ENCODE results near the gene UCK2.

The UCK2 gene

GRCh38 chr1:165834881-165835280 lies 7.5 kb downstream of the UCK2 start:
- no peak overlapping the region for H3K4me3 ChIP-seq (ENCODE audit: low read depth in 1 of 2, low read length in 2 of 2)
- H3K9me3 ChIP-seq (ENCODE audit: control insufficient read depth in 1 of 2, low read length in 2 of 2): no peaks in the 10 kb centered on the region
- H3K27ac ChIP-seq (ENCODE audit: low read length): no peak overlapping the region
- peaks cover 0 to 4% of the 10 kb centered on the region in 2 donors for H3K4me1 ChIP-seq (ENCODE audit: control insufficient read depth in 1 of 2, insufficient read depth in 2 of 2, low read length in 2 of 2)
- no peaks in the 10 kb centered on the region for H3K36me3 ChIP-seq (ENCODE audit: control insufficient read depth in 1 of 2, insufficient read depth in 2 of 2, low read length in 2 of 2)
- H3K27me3 ChIP-seq (ENCODE audit: low read depth, low read length): no peaks in the 10 kb centered on the region

GRCh38 chr1:165836664-165837482 lies 9.5 kb downstream of the UCK2 start:
- H3K9me3 ChIP-seq (ENCODE audit: control insufficient read depth in 1 of 2, low read length in 2 of 2): no peaks in the 10 kb centered on the region
- H3K4me1 ChIP-seq (ENCODE audit: control insufficient read depth in 1 of 2, insufficient read depth in 2 of 2, low read length in 2 of 2): peaks cover 0 to 4% of the 10 kb centered on the region in 2 donors
- no peaks in the 10 kb centered on the region for H3K36me3 ChIP-seq (ENCODE audit: control insufficient read depth in 1 of 2, insufficient read depth in 2 of 2, low read length in 2 of 2)
- H3K27ac ChIP-seq (ENCODE audit: low read length): no peak overlapping the region
- H3K27me3 ChIP-seq (ENCODE audit: low read depth, low read length): no peaks in the 10 kb centered on the region
- H3K4me3 ChIP-seq (ENCODE audit: low read depth in 1 of 2, low read length in 2 of 2): no peak overlapping the region

GRCh38 chr1:165837838-165838364 lies 10.5 kb downstream of the UCK2 start:
- Histone ChIP-seq H3K4me1 (ENCODE audit: control insufficient read depth in 1 of 2, insufficient read depth in 2 of 2, low read length in 2 of 2) (peaks cover 5 to 10% of the 10 kb centered on the region in 2 donors), H3K27me3 (ENCODE audit: low read depth, low read length) (no peaks in the 10 kb centered on the region), H3K4me3 (ENCODE audit: low read depth in 1 of 2, low read length in 2 of 2) (no peak overlapping the region), H3K9me3 (ENCODE audit: control insufficient read depth in 1 of 2, low read length in 2 of 2) (no peaks in the 10 kb centered on the region), H3K27ac (ENCODE audit: low read length) (no peak overlapping the region), H3K36me3 (ENCODE audit: control insufficient read depth in 1 of 2, insufficient read depth in 2 of 2, low read length in 2 of 2) (no peaks in the 10 kb centered on the region)

- H3K4me3 ChIP-seq (ENCODE audit: low read depth in 1 of 2, low read length in 2 of 2): no peak overlapping the region
- H3K27ac ChIP-seq (ENCODE audit: low read length): no peak overlapping the region
- H3K4me1 ChIP-seq (ENCODE audit: control insufficient read depth in 1 of 2, insufficient read depth in 2 of 2, low read length in 2 of 2): peaks cover 10% of the 10 kb centered on the region in 2 donors
- H3K27me3 ChIP-seq (ENCODE audit: low read depth, low read length): no peaks in the 10 kb centered on the region
- H3K9me3 ChIP-seq (ENCODE audit: control insufficient read depth in 1 of 2, low read length in 2 of 2): no peaks in the 10 kb centered on the region
- no peaks in the 10 kb centered on the region for H3K36me3 ChIP-seq (ENCODE audit: control insufficient read depth in 1 of 2, insufficient read depth in 2 of 2, low read length in 2 of 2)
These were observed 13.0 kb downstream of the UCK2 start for GRCh38 chr1:165840423-165840822.

GRCh38 chr1:165841582-165842017 lies 14.2 kb downstream of the UCK2 start:
- Histone ChIP-seq H3K27ac (ENCODE audit: low read length) (no peak overlapping the region), H3K4me3 (ENCODE audit: low read depth in 1 of 2, low read length in 2 of 2) (no peak overlapping the region), H3K9me3 (ENCODE audit: control insufficient read depth in 1 of 2, low read length in 2 of 2) (no peaks in the 10 kb centered on the region), H3K4me1 (ENCODE audit: control insufficient read depth in 1 of 2, insufficient read depth in 2 of 2, low read length in 2 of 2) (peaks cover 10% of the 10 kb centered on the region in 2 donors), H3K27me3 (ENCODE audit: low read depth, low read length) (no peaks in the 10 kb centered on the region), H3K36me3 (ENCODE audit: control insufficient read depth in 1 of 2, insufficient read depth in 2 of 2, low read length in 2 of 2) (no peaks in the 10 kb centered on the region)

- H3K27ac ChIP-seq (ENCODE audit: low read length): no peak overlapping the region
- no peaks in the 10 kb centered on the region for H3K27me3 ChIP-seq (ENCODE audit: low read depth, low read length)
- H3K36me3 ChIP-seq (ENCODE audit: control insufficient read depth in 1 of 2, insufficient read depth in 2 of 2, low read length in 2 of 2): no peaks in the 10 kb centered on the region
- H3K4me1 ChIP-seq (ENCODE audit: control insufficient read depth in 1 of 2, insufficient read depth in 2 of 2, low read length in 2 of 2): peaks cover 10% of the 10 kb centered on the region in 2 donors
- no peaks in the 10 kb centered on the region for H3K9me3 ChIP-seq (ENCODE audit: control insufficient read depth in 1 of 2, low read length in 2 of 2)
- no peak overlapping the region for H3K4me3 ChIP-seq (ENCODE audit: low read depth in 1 of 2, low read length in 2 of 2)
These were observed 14.7 kb downstream of the UCK2 start for GRCh38 chr1:165842023-165842670.

- Histone ChIP-seq H3K27ac (ENCODE audit: low read length) (no peak overlapping the region), H3K4me1 (ENCODE audit: control insufficient read depth in 1 of 2, insufficient read depth in 2 of 2, low read length in 2 of 2) (peaks cover 10% of the 10 kb centered on the region in 2 donors), H3K36me3 (ENCODE audit: control insufficient read depth in 1 of 2, insufficient read depth in 2 of 2, low read length in 2 of 2) (no peaks in the 10 kb centered on the region), H3K4me3 (ENCODE audit: low read depth in 1 of 2, low read length in 2 of 2) (no peak overlapping the region), H3K27me3 (ENCODE audit: low read depth, low read length) (no peaks in the 10 kb centered on the region), H3K9me3 (ENCODE audit: control insufficient read depth in 1 of 2, low read length in 2 of 2) (no peaks in the 10 kb centered on the region)
These were observed 15.3 kb downstream of the UCK2 start for GRCh38 chr1:165842671-165843129.

- H3K9me3 ChIP-seq (ENCODE audit: control insufficient read depth in 1 of 2, low read length in 2 of 2): no peaks in the 10 kb centered on the region
- no peak overlapping the region for H3K4me3 ChIP-seq (ENCODE audit: low read depth in 1 of 2, low read length in 2 of 2)
- no peak overlapping the region for H3K27ac ChIP-seq (ENCODE audit: low read length)
- H3K27me3 ChIP-seq (ENCODE audit: low read depth, low read length): no peaks in the 10 kb centered on the region
- H3K36me3 ChIP-seq (ENCODE audit: control insufficient read depth in 1 of 2, insufficient read depth in 2 of 2, low read length in 2 of 2): no peaks in the 10 kb centered on the region
- peaks cover 7 to 10% of the 10 kb centered on the region in 2 donors for H3K4me1 ChIP-seq (ENCODE audit: control insufficient read depth in 1 of 2, insufficient read depth in 2 of 2, low read length in 2 of 2)
These were observed 15.9 kb downstream of the UCK2 start for GRCh38 chr1:165843304-165843703.

GRCh38 chr1:165844114-165844798 lies 16.8 kb downstream of the UCK2 start:
- no peak overlapping the region for H3K27ac ChIP-seq (ENCODE audit: low read length)
- no peaks in the 10 kb centered on the region for H3K36me3 ChIP-seq (ENCODE audit: control insufficient read depth in 1 of 2, insufficient read depth in 2 of 2, low read length in 2 of 2)
- peaks cover 6 to 10% of the 10 kb centered on the region in 2 donors for H3K4me1 ChIP-seq (ENCODE audit: control insufficient read depth in 1 of 2, insufficient read depth in 2 of 2, low read length in 2 of 2)
- H3K27me3 ChIP-seq (ENCODE audit: low read depth, low read length): no peaks in the 10 kb centered on the region
- no peak overlapping the region for H3K4me3 ChIP-seq (ENCODE audit: low read depth in 1 of 2, low read length in 2 of 2)
- no peaks in the 10 kb centered on the region for H3K9me3 ChIP-seq (ENCODE audit: control insufficient read depth in 1 of 2, low read length in 2 of 2)

- H3K27me3 ChIP-seq (ENCODE audit: low read depth, low read length): no peaks in the 10 kb centered on the region
- H3K27ac ChIP-seq (ENCODE audit: low read length): no peak overlapping the region
- no peaks in the 10 kb centered on the region for H3K36me3 ChIP-seq (ENCODE audit: control insufficient read depth in 1 of 2, insufficient read depth in 2 of 2, low read length in 2 of 2)
- H3K4me3 ChIP-seq (ENCODE audit: low read depth in 1 of 2, low read length in 2 of 2): no peak overlapping the region
- peaks cover 6 to 10% of the 10 kb centered on the region in 2 donors for H3K4me1 ChIP-seq (ENCODE audit: control insufficient read depth in 1 of 2, insufficient read depth in 2 of 2, low read length in 2 of 2)
- no peaks in the 10 kb centered on the region for H3K9me3 ChIP-seq (ENCODE audit: control insufficient read depth in 1 of 2, low read length in 2 of 2)
These were observed 17.5 kb downstream of the UCK2 start for GRCh38 chr1:165844933-165845332.

DNA sequence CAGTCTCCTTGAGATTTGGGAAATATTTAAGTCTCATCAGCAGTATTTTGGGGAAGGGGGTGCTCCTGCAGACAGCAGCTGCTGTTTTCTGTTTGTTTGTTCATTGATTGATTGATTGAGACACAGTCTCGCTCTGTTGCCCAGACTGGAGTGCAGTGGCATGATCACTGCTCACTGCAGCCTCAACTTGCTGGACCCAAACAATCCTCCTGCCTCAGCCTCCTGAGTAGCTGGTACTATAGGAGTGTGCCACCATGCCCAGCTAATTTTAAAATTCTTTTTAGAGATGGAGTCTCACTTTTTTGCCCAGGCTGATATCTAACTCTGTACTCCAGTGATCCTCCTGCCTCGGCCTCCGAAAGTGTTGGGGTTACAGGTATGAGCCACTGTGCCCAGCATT lies 18.2 kb downstream of the UCK2 start:
- H3K27me3 ChIP-seq (ENCODE audit: low read depth, low read length): no peaks in the 10 kb centered on the region
- peaks cover 6 to 10% of the 10 kb centered on the region in 2 donors for H3K4me1 ChIP-seq (ENCODE audit: control insufficient read depth in 1 of 2, insufficient read depth in 2 of 2, low read length in 2 of 2)
- no peaks in the 10 kb centered on the region for H3K9me3 ChIP-seq (ENCODE audit: control insufficient read depth in 1 of 2, low read length in 2 of 2)
- no peak overlapping the region for H3K4me3 ChIP-seq (ENCODE audit: low read depth in 1 of 2, low read length in 2 of 2)
- H3K36me3 ChIP-seq (ENCODE audit: control insufficient read depth in 1 of 2, insufficient read depth in 2 of 2, low read length in 2 of 2): no peaks in the 10 kb centered on the region
- no peak overlapping the region for H3K27ac ChIP-seq (ENCODE audit: low read length)

All from muscle layer of duodenum (tissue), 2 donors.